Large intestine (tissue), 3 donors: Measurements from ENCODE around the gene TYW1. TPM values are rescaled to one million over a fixed set of nuclear protein-coding genes. Genes with fewer than 3 reads are reported as not detected.
"Not testable (repeated sequence)": the region's sequence is repeated elsewhere in the genome, so short reads cannot be mapped to it uniquely, and the experiment has no call there.

ENCODE experiments used
- DNase-seq, 2 donors: peaks; one replicate each; pipeline versions ENCODE4 v3.0.0 to v3.0.0-alpha.2; 2013
- H3K27ac ChIP-seq: one replicate; pipeline ENCODE4 v1.5.1; 2013; ENCODE audit warnings: low read length
- H3K27me3 ChIP-seq: 2 replicates; pipeline ENCODE4 v1.6.1; 2013; ENCODE audit warnings: low read length; ENCODE audit not compliant: control insufficient read depth, insufficient read depth
- H3K36me3 ChIP-seq: 2 replicates; pipeline ENCODE4 v1.6.1; 2013; ENCODE audit warnings: low read length; ENCODE audit not compliant: control insufficient read depth, insufficient read depth
- H3K4me1 ChIP-seq: one replicate; pipeline ENCODE4 v1.6.1; 2013; ENCODE audit warnings: low read length; ENCODE audit not compliant: control insufficient read depth, insufficient read depth
- H3K4me3 ChIP-seq: one replicate; pipeline ENCODE4 v1.5.1; 2013; ENCODE audit warnings: low read length
- H3K9me3 ChIP-seq: one replicate; pipeline ENCODE4 v1.6.1; 2013; ENCODE audit warnings: mild to moderate bottlenecking, low read depth, low read length, moderate library complexity; ENCODE audit not compliant: control insufficient read depth
- WGBS: methylation state at CpG from one replicate; pipeline ENCODE4 v1.1.5; 2013; ENCODE audit warnings: low lambda C conversion rate; ENCODE audit not compliant: insufficient coverage; 5-methylcytosine and 5-hydroxymethylcytosine counted together
- polyA plus RNA-seq: library from polyadenylated mRNA; unstranded; fragments of 120-200 nt; gene quantifications from one replicate; pipeline ENCODE4 v1.2.1, GENCODE V29; 2013

Gene TYW1
- polyA plus RNA-seq, 1 donor: 20.0 TPM

DNA sequence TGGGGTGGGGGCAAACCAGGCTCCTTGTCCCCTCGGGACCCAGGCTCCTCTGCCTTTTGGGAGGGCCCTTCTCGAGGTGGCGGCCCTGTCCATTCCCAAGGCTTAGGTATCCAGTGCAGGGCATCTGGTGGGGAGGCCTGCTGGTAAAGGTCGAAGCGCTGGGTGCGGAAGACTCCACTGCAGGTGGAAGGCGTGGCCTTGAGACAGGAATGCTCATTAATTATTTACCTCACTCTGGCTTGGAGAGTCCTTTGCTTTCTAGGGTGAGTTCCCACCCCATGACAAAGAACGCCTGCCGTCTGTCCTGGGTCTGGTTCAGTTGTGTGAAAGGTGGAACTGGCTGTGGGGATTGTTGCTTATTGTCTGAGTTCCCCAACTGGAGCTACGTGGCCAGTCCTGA lies 92.6 kb downstream of the TYW1 start:
- H3K36me3 ChIP-seq, H3K4me3 ChIP-seq, H3K4me1 ChIP-seq, H3K9me3 ChIP-seq, H3K27me3 ChIP-seq: not testable (repeated sequence)
- DNase-seq: peak; percentile 70 to 80
- WGBS: no CpG with 5 or more reads among the region's 10 CpGs
- H3K27ac ChIP-seq: peak overlapping the region; percentile 37

DNA sequence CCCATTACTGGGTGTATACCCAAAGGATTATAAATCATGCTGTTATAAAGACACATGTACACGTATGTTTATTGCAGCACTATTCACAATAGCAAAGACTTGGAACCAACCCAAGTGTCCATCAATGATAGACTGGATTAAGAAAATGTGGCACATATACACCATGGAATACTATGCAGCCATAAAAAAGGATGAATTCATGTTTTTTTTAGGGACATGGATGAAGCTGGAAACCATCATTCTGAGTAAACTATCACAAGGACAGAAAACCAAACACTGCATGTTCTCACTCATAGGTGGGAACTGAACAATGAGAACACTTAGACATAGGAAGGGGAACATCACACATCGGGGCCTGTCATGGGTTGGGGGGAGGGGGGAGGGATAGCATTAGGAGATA lies 94.4 kb downstream of the TYW1 start:
- no CpG with 5 or more reads among the region's 2 CpGs for WGBS
- not testable (repeated sequence) for DNase-seq

DNA sequence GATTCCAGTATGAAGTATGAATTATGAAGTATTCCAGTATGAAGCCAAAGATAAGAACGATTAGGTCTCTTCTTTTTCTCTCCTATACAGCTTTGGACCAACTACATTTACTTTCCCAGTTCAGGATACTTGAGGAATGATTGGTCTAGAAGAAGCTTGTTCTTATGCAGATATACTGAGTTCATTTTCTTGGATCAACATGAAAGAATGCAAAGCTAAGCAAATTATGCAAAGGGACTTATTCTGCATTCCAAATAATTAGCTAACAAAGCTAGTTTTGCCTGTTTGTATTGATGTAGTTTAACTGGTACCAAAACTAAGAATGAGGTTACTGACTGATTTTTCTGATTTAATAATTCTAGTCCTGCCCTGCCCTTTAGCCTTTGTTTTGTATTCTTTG lies 101.4 kb downstream of the TYW1 start:
- H3K9me3 ChIP-seq: not testable (repeated sequence)
- no CpG with 5 or more reads among the region's 1 CpG for WGBS

More for the DNA sequence above, 94.4 kb downstream of the TYW1 start:
- H3K4me3 ChIP-seq, H3K27ac ChIP-seq, H3K9me3 ChIP-seq, H3K36me3 ChIP-seq, H3K4me1 ChIP-seq, H3K27me3 ChIP-seq: not testable (repeated sequence)

DNA sequence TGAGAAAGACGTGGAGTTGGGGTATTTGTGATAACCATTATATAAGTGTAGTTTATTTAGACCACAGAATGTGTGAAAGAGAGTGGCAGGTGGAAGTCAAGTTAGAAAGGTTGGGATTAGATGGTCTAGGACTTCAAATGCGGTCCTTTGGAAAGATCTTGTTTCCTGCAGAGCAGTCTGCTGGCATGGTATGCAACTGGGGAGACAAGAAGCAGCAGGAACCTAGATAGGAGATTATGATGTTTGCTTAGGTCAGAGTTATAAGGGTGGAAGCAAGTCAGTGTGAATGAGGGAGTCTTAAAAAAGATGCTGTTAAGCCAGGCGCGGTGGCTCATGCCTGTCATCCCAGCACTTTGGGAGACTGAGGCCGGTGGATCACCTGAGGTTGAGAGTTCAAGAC lies 102.8 kb downstream of the TYW1 start:
- H3K36me3 ChIP-seq, H3K9me3 ChIP-seq, H3K27ac ChIP-seq, H3K27me3 ChIP-seq, H3K4me3 ChIP-seq: not testable (repeated sequence)
- peaks cover 15% of the 10 kb centered on the region for H3K4me1 ChIP-seq
- WGBS: no CpG with 5 or more reads among the region's 5 CpGs
- peak in 1 of 2 donors; percentile 19 for DNase-seq

More for the DNA sequence above, 101.4 kb downstream of the TYW1 start:
- peaks cover 12% of the 10 kb centered on the region for H3K4me1 ChIP-seq
- H3K27me3 ChIP-seq, H3K4me3 ChIP-seq, H3K36me3 ChIP-seq, DNase-seq, H3K27ac ChIP-seq: not testable (repeated sequence)

DNA sequence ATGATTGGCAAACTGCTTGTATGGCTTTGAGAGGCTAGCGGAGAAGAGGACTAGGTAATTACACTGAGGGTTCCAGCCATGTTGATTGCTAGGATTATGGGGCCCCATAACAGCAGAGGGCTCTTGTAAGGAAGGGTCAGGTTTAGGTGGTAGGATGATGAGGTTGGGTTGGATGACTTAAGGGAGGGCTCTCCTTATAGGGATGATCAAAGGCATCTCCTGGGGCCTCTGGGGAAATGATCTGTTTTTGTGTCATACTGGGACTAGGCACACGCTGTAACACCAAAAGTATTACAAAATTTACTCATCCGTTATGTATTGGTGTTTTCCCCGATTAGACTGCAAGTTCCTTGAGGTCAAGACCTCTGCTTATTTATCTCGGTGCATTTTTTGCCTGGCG lies 103.4 kb downstream of the TYW1 start:
- Histone ChIP-seq H3K4me1 (peaks cover 21% of the 10 kb centered on the region), H3K27ac (peak overlapping the region; percentile 84)
- not testable (repeated sequence) for H3K36me3 ChIP-seq, DNase-seq, H3K4me3 ChIP-seq, H3K27me3 ChIP-seq, H3K9me3 ChIP-seq
- 100% methylated on average over 3 of the region's 6 CpGs for WGBS

DNA sequence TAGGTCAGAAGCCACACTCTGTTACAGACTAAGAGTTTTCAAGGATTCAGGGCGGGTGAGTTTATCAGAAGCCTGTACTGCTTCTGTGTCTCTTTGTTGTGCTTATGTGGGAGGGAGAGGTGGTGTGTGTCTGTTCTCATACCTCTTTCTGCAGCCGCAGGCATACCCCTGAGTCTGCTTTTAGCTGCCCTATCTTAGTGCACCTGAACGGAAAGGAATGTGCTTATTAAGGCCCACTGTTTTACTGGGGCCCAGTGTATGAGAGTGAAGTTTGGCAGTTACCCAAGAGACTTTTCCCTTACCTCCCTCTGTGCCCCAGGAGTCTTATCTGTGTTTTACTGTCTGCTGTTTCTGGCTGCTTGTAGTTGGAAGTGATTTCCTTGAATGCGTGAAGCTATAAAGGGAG lies 104.3 kb downstream of the TYW1 start:
- WGBS: no CpG with 5 or more reads among the region's 4 CpGs
- Histone ChIP-seq H3K9me3 (no peaks in the 10 kb centered on the region), H3K27me3 (no peaks in the 10 kb centered on the region), H3K4me1 (peaks cover 23% of the 10 kb centered on the region), H3K4me3 (no peak overlapping the region), H3K36me3 (peaks cover 2% of the 10 kb centered on the region), H3K27ac (peak overlapping the region; percentile 84)
- peak; percentile 77 to 91 for DNase-seq

DNA sequence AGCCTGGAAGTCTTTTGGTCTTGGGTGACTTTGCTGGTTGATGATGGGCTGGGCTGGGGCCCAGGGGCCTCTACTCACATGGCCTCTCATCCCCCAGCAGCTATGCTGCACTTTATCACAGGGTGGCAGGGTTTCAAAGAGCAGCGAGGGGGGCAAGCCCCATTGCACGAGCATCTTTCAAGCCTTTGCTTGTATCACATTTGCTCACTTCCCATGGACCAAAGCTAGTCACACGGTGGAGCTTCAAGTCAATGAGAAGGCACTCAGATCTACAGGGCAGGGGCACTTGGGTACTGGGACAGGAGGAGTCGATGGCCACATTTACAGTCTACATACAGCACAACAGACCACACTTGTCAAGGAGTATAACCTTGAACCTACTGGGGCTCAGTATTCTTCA lies 108.3 kb downstream of the TYW1 start:
- not testable (repeated sequence) for H3K27me3 ChIP-seq, H3K36me3 ChIP-seq, H3K9me3 ChIP-seq, H3K4me3 ChIP-seq
- H3K27ac ChIP-seq: peak overlapping the region; percentile 89
- peaks cover 28% of the 10 kb centered on the region for H3K4me1 ChIP-seq
- DNase-seq: peak; percentile 57 to 82
- no CpG with 5 or more reads among the region's 4 CpGs for WGBS

DNA sequence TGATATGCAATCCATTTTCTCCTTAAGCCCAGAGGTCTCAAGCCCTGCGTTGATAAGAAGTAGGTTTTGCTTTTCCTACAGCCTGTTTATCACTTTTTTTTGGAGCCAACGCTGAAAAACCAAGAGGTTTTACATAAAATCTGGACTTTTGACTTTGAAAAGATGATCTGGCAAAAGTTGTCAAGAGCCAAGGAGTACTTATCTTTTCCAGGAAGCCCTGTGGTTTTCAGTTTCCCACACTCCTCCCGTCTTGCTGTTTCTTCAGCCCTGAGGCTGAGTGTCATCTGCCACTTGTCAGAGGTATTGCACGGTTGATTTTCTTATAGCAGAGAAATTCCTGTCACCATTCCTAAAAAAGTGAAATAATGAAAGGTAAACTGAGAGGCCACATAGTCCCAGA lies 108.7 kb downstream of the TYW1 start:
- DNase-seq: peak; percentile 62 to 80
- peaks cover 2% of the 10 kb centered on the region for H3K36me3 ChIP-seq

DNA sequence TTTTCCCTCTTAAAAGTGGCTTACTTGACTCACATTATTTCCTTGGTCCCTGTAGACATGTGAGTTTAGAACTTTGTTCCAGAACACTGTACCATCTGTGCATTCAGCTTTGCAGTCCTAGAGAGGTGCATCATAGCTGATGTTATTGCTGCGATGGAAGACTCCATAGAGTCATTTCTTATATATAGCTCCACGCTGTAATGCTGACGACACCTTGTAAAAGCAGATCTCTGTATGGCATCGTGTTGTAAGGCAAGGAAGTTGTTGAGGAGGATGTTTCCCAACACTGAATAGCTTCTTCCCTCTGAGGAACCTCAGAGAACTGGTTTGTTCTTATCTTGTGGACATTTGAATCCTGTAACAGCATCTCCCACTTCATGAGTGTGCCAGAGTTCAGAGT lies 109.6 kb downstream of the TYW1 start:
- peak overlapping the region; percentile 79 for H3K27ac ChIP-seq
- not testable (repeated sequence) for H3K9me3 ChIP-seq
- WGBS: no CpG with 5 or more reads among the region's 4 CpGs

More for the DNA sequence above, 108.7 kb downstream of the TYW1 start:
- no peak overlapping the region for H3K4me3 ChIP-seq
- H3K9me3 ChIP-seq: no peaks in the 10 kb centered on the region
- H3K27me3 ChIP-seq: no peaks in the 10 kb centered on the region
- H3K4me1 ChIP-seq: peaks cover 28% of the 10 kb centered on the region
- peak overlapping the region; percentile 89 for H3K27ac ChIP-seq
- WGBS: 0% methylated on average over 1 of the region's 4 CpGs

DNA sequence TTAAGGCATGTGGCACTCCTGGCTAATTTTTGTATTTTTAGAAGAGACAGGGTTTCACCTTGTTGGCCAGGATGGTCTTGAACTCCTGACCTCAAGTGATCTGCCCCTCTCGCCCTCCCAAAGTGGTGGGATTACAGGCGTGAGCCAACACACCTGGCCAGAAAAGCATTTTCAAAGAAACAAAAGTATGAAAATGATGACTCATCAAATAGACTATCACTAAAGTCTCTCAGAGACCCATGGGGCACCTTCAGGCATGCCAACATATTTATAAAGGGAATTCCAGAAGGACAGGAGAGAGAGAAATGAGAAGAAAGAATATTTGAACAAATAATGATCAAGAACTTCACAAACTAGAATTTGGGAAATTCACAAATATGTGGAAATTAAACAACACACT lies 114.7 kb downstream of the TYW1 start:
- not testable (repeated sequence) for H3K27ac ChIP-seq, H3K4me1 ChIP-seq, H3K36me3 ChIP-seq, DNase-seq, H3K9me3 ChIP-seq, H3K27me3 ChIP-seq, H3K4me3 ChIP-seq
- no CpG with 5 or more reads among the region's 2 CpGs for WGBS

More for the DNA sequence above, 109.6 kb downstream of the TYW1 start:
- H3K27me3 ChIP-seq, H3K4me3 ChIP-seq, H3K36me3 ChIP-seq: not testable (repeated sequence)
- DNase-seq: peak in 1 of 2 donors; percentile 49
- H3K4me1 ChIP-seq: peaks cover 25% of the 10 kb centered on the region

DNA sequence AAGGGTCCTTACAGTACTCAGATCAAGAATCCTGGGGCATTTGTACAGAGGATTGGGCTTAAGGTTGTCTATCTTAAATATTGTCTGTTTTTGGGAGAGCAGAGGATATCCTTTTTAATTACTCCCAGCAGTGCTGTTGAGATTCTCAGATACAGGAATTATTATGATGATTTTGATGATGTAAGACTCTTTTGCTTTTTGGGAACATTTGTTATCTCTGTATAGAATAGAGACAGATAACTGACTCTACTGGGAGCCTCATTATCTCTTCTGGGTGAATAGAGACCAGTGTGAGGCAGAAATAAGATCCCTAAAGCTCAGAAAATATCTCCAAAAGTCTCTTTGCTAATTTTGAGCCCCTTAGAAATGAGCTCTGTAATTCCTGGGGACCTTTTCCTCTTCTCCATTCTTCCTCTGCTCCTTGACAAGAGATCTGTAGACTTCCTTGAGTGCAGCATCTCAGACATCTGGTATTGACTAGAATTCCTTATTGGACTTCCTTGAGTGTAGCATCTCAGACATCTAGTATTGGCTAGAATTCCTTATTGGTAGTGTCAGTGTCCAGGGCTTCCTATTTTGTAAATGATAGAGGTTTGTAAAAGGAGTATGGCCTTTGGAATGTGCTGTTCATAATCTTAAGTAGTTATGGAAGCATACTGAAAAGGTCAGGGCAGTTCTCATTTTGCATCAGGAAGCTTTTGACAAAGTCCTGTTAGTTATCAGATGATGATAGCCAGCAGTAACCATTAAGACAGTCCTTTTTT lies 118.0 kb downstream of the TYW1 start:
- H3K4me3 ChIP-seq, H3K4me1 ChIP-seq, H3K9me3 ChIP-seq, H3K36me3 ChIP-seq, H3K27me3 ChIP-seq: not testable (repeated sequence)
- peak; percentile 50 to 75 for DNase-seq
- peak overlapping the region; percentile 68 for H3K27ac ChIP-seq
